ENCODE results near the gene ATAD5.
"Not testable (repeated sequence)": the region's sequence is repeated elsewhere in the genome, so short reads cannot be mapped to it uniquely, and the experiment has no call there.

ATAD5 gene

DNA sequence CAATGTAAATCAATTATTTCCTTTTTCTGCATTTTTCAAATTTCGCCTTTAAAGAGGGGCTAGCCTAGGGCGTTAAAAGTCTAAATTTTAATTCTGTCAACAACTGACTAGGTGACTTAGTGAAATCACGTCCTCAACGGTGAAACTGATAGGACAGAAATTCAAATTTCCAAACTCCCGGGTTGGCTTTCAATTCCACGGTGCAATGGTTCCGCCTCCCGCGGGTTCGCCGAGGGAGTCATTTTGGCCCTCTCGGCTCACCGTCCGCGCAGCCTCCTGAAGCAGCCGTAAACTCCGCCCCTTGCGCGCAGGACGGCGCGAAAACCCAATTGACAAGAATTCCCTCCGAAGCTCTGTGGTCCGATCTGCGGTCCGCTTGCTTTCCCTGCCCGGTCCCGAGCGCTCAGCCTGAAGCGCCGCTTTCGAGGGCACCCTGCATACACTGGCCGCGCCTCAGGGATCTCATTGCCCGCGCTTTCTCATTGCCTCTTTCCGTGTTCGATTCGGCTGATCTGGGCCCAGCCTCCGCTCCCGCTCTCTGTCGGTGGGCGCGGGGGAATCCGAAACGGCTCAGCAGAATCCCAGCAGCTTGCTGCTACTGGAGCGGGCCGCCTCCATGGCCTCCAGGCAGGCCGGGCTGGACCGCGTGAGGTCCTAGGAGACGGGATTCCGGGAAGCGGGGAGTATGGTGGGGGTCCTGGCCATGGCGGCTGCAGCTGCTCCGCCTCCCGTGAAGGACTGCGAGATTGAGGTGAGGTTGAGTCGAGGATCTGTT lies at the start of gene ATAD5:
ATAD5 (plus strand) TSS at position 304 of the 775 bp plus-strand sequence; CDS start at position 686, 382 bp downstream.
- DNase-seq (ENCODE audit: low read depth), result peak; percentile 75

GRCh38 chr17:30782206-30782605 lies 49.6 kb upstream of the ATAD5 start:
- no peak for DNase-seq (ENCODE audit: low read depth)

DNA sequence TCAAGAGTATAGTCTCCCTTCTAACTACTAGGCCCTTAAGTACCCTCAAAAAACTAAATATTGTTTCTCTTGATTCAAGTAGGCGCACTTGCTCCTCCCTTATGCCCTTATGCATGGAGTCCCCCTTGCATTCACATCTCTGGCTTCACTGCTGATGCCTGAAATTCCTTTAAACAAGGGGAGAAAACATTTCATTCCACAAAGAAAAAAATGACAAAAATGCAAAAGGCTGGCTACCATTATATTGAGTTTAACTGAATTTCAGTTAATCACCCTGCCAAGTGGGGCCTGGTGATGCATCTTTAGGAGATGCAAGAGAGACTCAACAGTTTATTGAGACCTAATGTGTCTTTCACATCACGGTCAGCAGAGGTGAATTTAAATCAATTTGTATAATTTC lies 42.8 kb upstream of the ATAD5 start:
- no peak for DNase-seq (ENCODE audit: low read depth)

DNA sequence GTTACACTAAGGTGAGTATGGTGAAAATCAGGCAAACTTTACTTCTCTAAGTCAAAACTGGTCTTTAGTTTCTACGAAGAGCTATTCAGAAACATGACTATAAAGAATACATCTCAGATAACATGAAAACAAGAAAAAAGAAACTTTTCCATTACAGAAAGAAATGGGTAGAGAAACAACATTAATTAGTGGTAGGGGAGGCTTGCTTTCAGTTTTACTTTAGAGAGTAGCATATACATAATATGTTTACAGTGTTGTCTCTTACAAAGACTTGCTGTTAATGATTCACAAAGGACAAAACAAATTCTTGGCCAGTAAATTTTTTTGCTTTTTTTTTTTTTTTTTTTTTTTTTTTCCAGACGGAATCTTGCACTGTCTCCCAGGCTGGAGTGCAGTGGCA lies 41.5 kb upstream of the ATAD5 start:
- DNase-seq (ENCODE audit: low read depth), result no peak

DNA sequence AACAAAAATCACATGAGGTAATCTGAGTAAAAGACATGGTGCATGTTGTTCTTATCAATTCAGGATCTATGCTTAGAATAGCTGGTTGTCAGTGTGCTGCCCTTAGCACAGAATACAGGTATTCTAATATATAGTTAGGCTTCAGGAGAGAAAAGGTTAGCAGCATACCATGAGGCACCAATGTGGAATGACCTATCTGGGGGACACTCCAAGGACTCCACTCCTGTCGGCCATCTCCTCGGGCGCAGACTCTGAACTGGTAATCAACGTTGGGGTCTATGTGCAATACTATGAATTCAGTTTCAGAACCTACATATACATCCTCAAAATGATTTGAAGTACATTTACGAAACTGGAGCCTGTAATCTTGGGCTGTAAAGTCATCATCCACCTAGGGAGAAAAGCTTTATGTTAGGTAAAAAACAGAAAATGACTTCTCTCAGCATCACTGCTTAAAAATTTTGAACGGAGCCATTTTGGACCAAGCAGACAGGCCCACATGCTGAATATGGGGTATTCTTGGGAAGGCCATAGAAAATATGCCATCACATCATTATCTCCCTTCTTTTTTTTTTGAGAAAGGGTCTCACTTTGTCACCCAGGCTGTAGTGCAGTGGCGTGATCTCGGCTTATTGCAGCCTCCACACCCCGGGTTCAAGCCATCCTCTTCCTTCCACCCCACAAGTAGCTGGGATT lies 38.3 kb upstream of the ATAD5 start:
- no peak for DNase-seq (ENCODE audit: low read depth)

GRCh38 chr17:30794372-30794771 lies 37.4 kb upstream of the ATAD5 start:
- DNase-seq (ENCODE audit: low read depth), result no peak

- DNase-seq (ENCODE audit: low read depth), result no peak
Observed at GRCh38 chr17:30796016-30796415, 35.8 kb upstream of the ATAD5 start.

DNA sequence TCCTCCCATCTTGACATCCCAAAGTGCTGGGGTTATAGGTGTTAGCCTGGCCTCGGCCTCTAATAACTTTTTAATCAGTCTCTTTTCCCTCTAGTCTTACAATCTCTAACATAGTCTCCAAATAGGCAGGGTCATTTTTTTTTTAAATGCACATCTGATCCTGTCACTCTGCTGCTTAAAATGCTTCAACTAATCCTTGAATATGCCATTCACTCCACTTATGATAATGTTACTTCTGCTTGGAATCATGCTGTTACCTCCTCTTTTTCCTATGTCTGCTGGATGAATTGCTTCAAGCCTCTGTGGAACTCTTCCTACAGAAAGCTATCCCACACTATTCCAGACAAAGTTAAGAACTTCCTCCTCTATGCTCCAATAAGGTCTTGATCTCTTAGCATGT lies 30.1 kb upstream of the ATAD5 start:
- DNase-seq (ENCODE audit: low read depth), result no peak

DNA sequence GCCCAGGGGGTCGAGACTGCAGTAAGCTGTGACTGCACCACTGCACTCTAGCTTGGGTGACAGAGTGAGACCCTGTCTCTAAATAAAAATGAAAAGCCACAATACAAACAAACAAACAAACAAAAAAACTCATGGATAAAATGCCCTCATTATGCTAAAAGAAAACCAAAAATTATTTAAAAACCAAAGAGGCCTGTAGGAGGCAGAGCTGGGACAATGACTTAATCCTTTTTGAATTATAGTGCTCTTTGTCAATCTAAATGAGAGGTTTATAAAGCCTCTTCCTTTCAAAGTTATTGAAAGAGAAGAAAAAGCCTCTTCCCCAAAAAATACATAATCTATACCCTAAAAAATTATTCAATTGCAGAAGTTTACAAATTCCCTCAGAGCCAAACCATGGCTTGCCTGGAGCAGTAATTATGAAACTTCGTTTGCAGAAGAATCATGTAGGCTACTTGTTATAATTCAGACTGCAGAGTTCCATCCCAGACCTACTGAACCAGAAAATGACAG lies 25.8 kb upstream of the ATAD5 start:
- no peak for DNase-seq (ENCODE audit: low read depth)

GRCh38 chr17:30807896-30808295 lies 23.9 kb upstream of the ATAD5 start:
- no peak for DNase-seq (ENCODE audit: low read depth)

DNA sequence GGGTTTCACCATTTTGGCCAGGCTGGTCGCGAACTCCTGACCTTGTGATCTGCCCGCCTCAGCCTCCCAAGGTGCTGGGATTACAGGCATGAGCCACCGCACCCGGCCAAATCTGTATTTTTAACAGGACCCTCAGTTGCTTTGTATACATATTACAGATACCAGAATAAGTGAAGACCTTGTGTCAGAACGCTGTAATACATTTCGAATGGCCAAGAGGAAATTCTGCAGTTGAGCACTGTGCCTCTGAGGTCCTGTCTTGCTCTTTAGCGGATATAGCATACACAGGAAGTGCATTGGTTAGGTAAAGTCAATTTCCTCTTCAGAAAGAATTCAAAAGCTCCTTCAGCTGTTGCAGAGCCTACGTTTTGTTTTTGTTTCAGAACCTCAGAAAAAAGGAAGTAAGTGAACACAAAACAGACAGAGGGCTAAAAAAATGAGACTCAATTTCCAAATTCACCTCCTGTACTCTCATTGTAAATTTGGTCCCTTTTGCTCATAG lies 22.9 kb upstream of the ATAD5 start:
- no peak for DNase-seq (ENCODE audit: low read depth)

- no peak for DNase-seq (ENCODE audit: low read depth)
Observed at GRCh38 chr17:30809867-30810266, 21.9 kb upstream of the ATAD5 start.

GRCh38 chr17:30812218-30813177 lies 19.3 kb upstream of the ATAD5 start:
- no peak for DNase-seq (ENCODE audit: low read depth)

DNA sequence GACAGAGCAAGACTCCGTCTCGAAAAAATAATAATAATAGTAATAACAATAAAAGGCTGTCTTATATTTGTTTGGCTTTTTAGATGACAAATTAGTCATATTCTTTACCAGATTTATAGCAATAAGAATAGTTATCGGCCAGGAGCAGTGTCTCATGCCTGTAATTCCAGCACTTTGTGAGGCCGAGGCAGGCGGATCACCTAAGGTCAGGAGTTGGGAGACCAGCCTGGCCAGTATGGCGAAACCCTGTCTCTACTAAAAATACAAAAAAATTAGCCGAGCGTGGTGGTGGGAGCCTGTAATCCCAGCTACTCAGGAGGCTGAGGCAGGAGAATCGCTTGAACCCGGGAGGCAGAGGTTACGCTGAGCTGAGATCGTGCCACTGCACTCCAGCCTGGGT lies 17.5 kb upstream of the ATAD5 start:
- not testable (repeated sequence) for DNase-seq (ENCODE audit: low read depth)

GRCh38 chr17:30814860-30815259 lies 16.9 kb upstream of the ATAD5 start:
- not testable (repeated sequence) for DNase-seq (ENCODE audit: low read depth)

DNA sequence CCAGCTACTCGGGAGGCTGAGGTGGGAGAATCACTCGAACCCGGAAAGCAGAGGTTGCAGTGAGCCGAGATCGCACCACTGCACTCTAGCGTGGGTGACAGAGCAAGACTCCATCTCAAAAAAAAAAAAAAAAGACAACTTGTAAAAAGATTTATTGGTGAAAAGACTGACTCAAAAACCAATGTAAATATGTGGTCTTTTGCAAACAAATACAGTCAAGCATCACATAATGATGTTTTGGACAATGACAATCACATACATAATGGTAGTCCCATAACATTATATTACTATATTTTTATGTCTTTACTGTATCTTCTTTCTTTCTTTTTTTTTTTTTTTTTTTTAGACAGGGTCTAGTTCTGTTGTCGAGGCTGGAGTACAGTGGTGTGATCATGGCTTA lies 15.6 kb upstream of the ATAD5 start:
- no peak for DNase-seq (ENCODE audit: low read depth)

- DNase-seq (ENCODE audit: low read depth), result no peak
Observed at GRCh38 chr17:30819971-30820705, 11.6 kb upstream of the ATAD5 start.

- no peak for DNase-seq (ENCODE audit: low read depth)
Observed at GRCh38 chr17:30821871-30822723, 9.7 kb upstream of the ATAD5 start.

GRCh38 chr17:30822919-30823318 lies 8.8 kb upstream of the ATAD5 start:
- not testable (repeated sequence) for DNase-seq (ENCODE audit: low read depth)

DNA sequence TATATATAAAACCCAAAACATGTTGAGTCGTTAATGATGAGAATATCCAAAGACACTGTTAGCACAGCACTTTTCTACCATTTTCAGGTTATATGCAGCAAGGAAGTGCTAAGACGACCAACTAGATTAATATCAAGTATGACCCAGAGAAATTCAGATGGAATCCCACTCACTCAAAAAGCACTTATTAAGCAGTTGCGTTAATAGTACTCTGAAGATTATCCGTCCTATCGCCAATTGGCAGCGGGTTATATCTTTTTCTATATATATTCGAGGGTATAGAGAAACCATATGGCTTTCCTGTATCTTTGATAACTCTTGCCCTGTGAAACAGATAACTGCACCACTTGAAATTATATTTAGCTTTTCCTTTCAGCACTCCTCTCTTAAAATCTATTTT lies 8.3 kb upstream of the ATAD5 start:
- DNase-seq (ENCODE audit: low read depth), result no peak
